ENCODE data around the gene PUDP.

DNA sequence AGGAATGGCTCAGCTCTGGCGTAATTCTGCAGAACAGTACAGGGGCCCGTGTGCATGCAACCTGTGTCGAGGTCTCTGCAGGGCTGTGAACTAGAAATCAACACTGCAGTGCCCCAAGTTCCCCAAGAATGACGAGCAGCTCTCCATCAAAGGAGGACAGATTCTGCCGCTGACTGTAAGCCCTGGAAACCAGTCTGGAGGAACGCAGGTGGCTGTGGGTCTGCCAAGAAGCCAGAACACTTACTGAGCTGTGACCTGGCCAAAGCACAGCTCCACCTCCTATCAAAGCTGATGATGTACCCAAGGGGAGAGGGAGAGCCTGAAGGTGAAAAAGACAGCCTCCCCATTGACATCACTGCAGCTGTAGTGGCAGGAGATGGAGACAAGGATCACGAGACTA, 80.7 kb downstream of the PUDP start:
- TF ChIP-seq, protein P1, sequence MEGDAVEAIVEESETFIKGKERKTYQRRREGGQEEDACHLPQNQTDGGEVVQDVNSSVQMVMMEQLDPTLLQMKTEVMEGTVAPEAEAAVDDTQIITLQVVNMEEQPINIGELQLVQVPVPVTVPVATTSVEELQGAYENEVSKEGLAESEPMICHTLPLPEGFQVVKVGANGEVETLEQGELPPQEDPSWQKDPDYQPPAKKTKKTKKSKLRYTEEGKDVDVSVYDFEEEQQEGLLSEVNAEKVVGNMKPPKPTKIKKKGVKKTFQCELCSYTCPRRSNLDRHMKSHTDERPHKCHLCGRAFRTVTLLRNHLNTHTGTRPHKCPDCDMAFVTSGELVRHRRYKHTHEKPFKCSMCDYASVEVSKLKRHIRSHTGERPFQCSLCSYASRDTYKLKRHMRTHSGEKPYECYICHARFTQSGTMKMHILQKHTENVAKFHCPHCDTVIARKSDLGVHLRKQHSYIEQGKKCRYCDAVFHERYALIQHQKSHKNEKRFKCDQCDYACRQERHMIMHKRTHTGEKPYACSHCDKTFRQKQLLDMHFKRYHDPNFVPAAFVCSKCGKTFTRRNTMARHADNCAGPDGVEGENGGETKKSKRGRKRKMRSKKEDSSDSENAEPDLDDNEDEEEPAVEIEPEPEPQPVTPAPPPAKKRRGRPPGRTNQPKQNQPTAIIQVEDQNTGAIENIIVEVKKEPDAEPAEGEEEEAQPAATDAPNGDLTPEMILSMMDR (IDR thresholded peaks at IDR 0.05): no peak
- no peak for TF ChIP-seq POLR2A (IDR thresholded peaks at IDR 0.05)

All from adrenal gland (tissue), 5 donors.